NCI-H2081 treated with DMSO at 0.1 percent for 48 hours (cell line): ENCODE measurements around the gene SFMBT2.

Source experiments
- DNase-seq: peaks from one replicate; lab custom pipeline; 2025; lab: John Stamatoyannopoulos, UW

SFMBT2 gene

DNA sequence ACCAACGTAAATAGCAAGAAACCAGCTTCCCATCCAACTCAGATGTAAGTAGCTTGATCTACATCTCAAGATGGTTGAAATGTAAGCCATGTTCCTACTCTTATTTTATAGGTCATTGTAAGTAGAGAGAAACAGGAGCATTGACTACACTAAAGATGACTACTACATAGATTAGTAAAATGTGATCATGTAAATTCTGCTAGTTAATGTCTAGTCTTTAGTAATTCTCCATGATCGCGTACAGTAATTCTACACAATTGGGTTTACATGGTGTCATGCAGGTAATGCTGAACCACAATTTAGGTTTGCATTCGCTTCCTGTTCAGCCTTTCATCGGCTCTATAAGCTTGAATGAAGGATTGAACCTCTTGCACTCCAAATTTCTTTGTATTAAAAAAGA is 14.9 kb upstream of the SFMBT2 start:
- no peak for DNase-seq

- DNase-seq, result no peak
Measured at GRCh38 chr10:7424919-7425318, 14.1 kb upstream of the SFMBT2 start.

GRCh38 chr10:7424315-7424714 is 13.5 kb upstream of the SFMBT2 start:
- no peak for DNase-seq

GRCh38 chr10:7423521-7423920 is 12.7 kb upstream of the SFMBT2 start:
- DNase-seq, result no peak

DNA sequence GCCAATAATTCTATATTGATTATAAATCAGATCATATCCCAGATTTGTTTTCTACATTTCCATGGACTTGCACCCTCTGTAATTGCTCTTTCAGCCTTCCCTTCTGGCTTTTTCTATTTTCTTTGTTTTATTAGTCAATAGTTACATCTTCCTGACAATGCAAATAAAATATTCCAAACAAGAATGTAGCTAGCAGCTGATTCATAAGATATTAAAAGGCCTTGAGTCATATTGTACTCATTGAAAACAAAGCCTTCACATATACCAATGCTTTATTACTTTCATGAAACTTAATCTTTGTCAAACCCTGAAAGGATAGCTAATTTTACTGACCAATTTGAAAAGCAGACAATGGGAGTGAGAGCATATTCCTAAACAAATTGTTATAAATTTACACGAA is 10.7 kb upstream of the SFMBT2 start:
- no peak for DNase-seq

- DNase-seq, result no peak
Measured at GRCh38 chr10:7419998-7420397, 9.2 kb upstream of the SFMBT2 start.

GRCh38 chr10:7417807-7418206 is 7.0 kb upstream of the SFMBT2 start:
- no peak for DNase-seq

DNA sequence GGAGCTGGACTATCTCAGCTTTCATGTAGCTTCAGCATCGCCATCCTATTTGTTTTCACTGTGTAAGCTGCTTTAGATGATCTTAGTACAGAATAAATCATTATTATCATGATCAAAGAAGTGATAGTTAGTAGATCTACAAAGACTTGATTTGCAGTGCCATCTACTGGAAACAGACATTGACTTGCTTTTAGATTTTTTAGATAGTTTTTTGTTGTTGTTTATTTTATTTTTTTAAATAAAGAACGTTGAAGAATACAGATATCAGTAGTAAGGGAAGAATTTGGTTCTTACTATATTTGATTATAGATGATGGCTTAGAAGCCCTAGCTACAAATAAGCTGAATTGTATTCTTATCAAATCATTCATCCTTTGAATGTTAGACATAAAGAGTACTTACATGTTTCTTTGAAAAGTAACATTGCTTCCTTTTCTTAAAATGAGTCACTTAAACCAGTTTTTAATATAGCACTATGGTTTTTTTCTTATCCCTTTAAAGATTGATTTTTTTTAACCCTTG is 6.3 kb upstream of the SFMBT2 start:
- no peak for DNase-seq

DNA sequence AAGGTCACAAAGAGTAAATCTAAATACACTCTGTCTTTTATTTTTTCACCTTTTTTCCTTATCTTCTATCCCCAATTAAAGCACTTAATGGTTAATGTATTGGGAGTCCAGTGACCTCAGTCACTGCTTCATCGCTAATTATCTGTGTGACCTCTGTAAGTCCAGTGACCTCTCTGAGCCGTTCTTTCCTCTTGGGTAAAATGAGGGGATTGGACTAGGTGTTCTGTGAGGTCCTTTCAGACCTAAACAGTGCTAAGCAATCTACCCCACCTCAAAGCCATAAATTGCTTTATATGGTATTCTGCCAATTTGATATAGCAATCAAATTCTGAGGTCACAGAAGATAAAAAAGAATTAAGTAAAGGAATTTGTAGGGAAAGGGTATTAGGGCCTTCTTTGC is 3.9 kb upstream of the SFMBT2 start:
- DNase-seq, result no peak

DNA sequence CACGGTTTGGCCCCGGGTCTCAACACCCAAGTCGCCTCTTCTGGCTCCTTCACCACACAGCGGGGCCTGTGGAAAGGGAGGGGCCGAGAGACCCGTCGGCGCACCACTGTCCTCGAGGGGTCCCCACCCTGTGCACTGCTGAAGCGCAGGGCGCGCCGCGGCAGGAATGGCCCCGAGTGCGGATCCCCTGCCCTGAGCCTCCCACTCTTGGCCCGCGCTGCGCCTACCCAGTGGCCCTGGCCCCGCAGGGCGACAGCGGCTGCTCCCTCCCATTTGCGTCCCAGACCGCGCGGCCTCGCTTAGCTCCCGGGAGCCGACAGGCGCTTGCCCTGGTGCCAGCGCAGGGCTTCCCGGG is 2.1 kb upstream of the SFMBT2 start:
- no peak for DNase-seq

DNA sequence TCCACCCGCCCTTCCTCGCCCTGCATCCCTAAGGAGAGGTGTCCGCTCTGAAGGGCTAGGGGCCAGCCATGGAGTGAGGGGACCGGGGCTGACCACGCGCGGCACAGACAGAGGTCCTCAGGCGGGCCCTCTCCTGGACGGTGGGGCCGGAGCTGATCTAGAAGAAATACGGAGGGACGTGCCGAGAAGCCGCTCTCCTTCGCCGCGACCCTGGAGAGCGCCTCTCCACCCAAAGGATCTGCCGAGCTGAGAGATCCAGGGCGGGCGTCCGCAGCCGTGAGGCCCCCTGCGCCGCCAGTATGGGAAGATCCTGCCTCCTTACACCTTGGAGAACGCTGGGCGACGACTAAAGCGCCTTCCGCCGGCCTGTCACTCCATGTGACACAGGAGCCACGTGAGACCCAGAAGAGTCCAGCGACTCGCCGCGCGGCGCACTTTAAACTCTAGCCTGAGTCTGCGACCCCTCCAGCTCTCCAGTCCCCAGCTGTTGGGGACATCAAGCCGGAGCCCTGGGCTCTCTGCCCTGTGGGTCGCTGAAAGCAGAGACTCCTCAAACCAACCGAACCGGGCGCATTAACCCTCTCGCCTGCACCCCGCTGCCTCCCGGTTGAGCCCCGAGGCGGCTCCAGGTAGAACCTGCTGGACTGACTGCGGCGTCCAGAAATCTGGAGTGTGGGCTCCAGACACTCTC is 1.5 kb upstream of the SFMBT2 start:
- DNase-seq, result no peak

GRCh38 chr10:7411671-7412128 is 866 bp upstream of the SFMBT2 start:
- DNase-seq, result no peak

DNA sequence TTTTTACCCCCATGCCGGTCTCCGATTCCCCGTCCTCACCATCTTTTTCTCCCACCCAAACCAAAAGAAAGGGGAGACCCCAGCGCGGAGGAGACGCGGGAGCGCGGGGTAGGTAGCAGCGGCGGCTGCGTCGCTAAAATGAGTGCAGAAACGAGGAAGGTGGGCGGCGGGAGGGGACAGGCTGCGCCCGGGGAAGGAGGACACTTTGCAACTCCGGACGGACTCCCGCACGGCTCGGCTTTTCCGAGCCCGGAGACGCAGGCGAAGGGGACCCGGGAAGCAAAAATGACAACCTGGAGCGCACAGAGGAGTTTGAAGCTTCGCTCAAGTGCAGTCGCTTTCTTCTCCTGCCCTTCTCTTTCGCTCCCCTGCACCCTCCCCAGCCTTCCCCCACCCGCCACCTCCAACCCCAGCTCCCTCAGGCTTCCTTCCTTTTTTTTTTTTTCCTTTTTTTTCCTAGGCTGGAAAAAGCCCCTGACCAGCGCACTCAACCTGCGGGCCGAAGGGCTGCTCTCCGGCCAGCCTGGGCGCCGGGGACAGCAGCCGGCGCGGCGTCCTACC is 453 bp downstream of the SFMBT2 start:
- no peak for DNase-seq

- DNase-seq, result no peak
Measured at GRCh38 chr10:7409732-7410168, 1.1 kb downstream of the SFMBT2 start.

DNA sequence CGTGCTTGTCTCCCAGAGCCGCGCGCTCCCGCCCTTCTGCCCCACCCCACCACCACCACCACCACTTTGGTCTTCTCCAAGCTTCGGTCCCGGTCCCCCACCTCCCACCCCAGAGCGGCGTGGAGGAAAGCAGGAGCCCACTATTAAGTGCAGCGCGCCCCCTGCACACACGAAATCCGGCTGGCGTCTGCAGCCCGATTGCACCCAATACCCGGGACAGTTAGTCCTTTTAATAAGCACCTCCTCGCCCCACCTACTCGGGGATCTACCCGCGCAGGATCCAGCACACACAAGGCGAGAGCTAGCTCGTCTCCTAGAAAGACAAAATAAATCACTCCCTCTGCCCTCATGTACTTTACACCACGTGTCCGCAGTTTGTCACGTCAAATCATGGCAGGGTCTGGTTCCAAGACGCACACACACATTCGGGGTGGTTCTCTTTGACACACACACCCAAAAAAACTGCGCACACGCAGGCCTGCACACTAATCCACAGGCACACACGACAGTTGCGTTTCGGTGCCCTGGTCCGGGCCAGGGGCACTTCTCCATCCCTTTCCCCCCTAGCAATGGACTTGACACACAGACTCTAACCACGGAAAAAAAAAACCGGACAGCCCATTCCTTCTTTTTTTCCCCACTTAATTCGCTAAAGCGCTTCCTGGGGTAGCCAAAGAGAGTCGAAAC is 1.6 kb downstream of the SFMBT2 start:
- DNase-seq, result no peak

DNA sequence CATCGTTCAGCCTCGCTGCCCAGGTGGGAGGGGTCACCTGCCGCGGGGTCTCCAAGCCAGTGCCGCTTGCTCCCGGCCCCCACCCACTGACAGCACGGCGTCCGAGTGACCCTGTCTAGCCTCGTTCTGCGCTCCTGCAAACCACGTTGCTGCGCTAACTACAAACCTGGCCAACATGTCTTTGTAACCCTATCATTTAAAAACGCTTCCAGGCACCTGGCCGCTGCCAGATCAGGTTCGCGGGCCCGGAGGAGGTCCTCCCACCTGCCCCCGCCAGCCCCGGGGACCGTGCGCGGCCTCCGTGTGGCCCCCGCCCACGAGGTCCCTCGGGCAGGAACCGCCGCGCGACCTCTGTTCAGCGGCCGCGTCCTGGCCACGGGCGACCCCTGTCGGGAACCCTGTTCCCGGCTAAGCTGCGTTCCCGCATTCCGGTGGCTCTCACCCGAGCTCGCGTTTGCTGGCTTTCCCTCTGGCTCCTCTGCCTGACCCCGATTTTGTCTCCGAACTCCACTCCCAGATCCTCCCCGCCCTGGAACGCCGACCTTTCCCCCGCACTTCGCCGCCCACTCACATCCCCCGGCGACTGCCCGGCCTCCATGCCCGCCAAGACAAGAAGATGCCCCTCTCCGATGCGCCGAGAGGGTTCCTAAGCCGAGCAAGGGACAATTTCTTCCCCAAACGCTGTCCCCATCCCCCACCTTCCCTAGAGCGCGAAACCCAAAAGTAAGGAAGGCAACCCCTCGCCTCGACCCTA is 2.4 kb downstream of the SFMBT2 start:
- no peak for DNase-seq

DNA sequence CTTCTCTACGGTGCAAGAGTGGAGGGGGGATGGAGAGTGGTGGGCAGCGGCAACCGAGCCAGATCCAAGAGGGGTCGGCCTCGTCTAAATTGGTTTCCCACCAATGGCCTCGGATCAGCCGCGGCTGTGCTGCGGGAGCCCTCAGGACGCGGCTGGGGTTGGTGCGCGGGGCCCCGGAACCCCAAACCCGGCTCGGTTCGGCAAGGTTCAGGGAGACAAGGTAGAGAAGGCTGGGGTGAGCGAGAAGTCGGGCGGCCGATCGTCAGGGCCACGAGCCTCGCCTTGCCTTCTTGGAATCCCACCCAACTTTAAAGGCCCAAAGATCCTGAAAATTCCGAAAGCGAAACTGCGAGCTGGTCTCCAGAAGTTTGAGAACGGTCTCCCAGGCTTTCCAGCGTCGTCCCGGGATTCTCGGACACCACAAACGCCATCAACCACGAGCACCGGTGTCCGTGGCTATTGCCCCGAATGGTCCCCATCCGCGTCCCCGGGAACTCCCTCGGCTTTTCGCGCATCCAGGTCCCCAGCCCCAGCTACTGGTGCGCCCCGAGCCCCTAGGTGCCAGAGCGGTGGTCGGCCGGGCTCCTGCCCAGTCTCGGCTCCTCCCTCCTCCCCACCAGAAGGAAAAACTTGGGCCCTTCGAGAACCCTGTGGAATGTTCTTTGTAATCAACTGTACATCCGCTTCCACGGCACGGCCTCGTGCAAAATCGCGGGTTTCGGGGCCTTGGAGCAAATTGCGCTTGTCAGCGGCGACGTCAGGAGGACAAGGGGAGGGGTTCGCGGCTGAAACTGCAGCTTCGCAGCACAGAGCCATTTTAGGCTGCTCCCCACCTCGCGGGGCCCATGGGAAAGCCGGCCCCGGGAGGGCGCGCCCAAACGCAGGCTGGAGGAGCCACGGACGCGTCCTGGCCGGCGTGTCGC is 3.2 kb downstream of the SFMBT2 start:
- DNase-seq, result no peak

DNA sequence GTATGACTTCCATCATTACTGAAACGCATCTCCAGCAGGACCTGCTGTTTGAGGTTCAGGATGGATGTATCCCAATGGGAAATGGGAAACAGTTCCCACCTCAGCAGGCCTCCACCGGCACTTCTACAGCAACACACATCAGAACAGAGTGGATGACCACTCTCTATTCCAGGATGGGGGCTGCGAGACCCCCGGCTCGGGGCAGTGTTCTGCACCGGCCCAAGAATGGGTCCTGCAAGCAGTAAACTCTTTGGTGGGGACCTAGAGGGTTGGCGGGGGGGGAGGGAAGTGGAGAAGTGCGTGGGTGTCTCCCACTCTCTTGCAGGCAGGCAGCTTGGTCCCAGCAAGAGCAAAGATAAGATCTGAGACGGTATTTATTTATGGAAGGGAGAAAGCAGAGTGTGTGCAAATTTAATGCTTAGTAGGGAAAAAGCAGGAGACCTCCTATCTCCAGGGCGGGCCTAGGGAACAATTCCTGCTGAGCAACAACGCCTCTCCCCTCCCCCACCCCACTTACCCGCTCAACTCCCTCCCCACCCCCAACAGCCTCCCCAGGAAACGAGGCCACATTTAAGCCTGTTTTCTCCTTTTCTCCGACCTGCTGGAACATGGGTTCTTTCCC is 4.0 kb downstream of the SFMBT2 start:
- no peak for DNase-seq

DNA sequence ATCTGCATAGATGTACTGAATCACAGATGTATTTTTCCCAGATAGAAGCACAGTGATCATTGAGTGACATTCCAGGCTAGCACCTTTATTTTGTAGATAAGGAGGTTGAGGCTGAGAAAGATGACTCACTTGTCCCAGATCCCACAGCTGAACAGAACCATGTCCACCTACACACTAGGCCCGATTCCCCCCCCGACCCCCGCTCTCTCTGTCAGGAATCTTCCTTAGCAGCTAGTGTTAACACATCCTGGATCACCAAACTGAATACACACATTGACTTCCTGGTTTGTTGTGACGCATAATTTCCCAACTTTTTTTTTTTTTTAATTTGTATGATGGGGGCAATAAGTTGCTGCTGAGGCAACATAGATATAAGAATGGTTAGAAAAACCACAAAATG is 5.2 kb downstream of the SFMBT2 start:
- no peak for DNase-seq

DNA sequence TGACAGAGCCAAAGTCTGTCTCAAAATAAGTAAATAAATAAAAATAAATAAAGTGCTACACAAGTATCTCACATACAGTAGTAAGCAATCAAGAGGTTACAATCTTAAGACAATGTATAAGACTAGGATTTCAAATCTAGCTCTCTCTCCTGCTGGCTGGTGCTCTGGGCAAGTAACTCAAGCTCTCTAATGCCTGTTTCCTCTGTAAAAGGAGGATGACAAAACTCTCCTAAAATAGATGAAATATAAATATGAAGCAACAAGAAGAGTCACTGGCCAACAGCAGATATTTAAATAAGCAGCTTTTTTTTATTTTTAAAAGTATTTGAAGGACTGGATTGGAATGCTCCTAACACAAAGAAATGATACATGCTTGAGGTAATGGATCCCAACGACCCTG is 7.2 kb downstream of the SFMBT2 start:
- no peak for DNase-seq

GRCh38 chr10:7401782-7402181 is 9.1 kb downstream of the SFMBT2 start:
- no peak for DNase-seq
